ENCODE measurements around the gene THUMPD2. TPM values are rescaled to one million over a fixed set of nuclear protein-coding genes. Genes with fewer than 3 reads are reported as not detected.
A peak's percentile ranks its signal among the peaks of the same experiment; 100 is the strongest.

Gene THUMPD2
- total and polyA plus RNA-seq, 2 experiments from 2014 or later: 5.6 to 5.8 TPM

- Histone ChIP-seq H3K27ac (no peak overlapping the region), H3K4me3 (no peak overlapping the region), H3F3A (ENCODE audit: insufficient read depth) (peaks cover 25% of the 10 kb centered on the region), H3K4me1 (ENCODE audit: insufficient read depth) (peaks cover 36% of the 10 kb centered on the region), H3K36me3 (ENCODE audit: low read depth) (peaks cover 16% of the 10 kb centered on the region), H3K27me3 (replicated peaks; ENCODE audit: insufficient read depth) (no peaks in the 10 kb centered on the region), H3K9me3 (ENCODE audit: low read depth) (no peaks in the 10 kb centered on the region), H3K9ac (no peak overlapping the region), H3K9me2 (ENCODE audit: insufficient read depth) (no peaks in the 10 kb centered on the region), H3K4me2 (ENCODE audit: unreplicated experiment) (no peak overlapping the region), H2AFZ (no peak overlapping the region), H4K20me1 (ENCODE audit: insufficient read depth) (no peaks in the 10 kb centered on the region), H3K79me2 (ENCODE audit: insufficient read depth) (peaks cover 19% of the 10 kb centered on the region)
- in situ Hi-C loops (cut with MboI): no loop called here
- no peak for TF ChIP-seq EZH2 (IDR thresholded peaks at IDR 0.05; ENCODE audit: insufficient read depth, poor library complexity, severe bottlenecking)
- TF ChIP-seq EZH2phosphoT487 (IDR thresholded peaks at IDR 0.05; ENCODE audit: insufficient read depth, low read depth): no peak
- DNase-seq: no peak
- 90 to 97% methylated on average over 2 of the region's 2 CpGs for WGBS, 2 experiments (ENCODE audit: low coverage in 1 of 2, low lambda C conversion rate in 2 of 2, missing lambda C conversion rate in 2 of 2)
Observed at GRCh38 chr2:39738936-39739335, 40.1 kb downstream of the THUMPD2 start.

GRCh38 chr2:39737661-39738060 is 41.4 kb downstream of the THUMPD2 start:
- Histone ChIP-seq H3K27me3 (replicated peaks; ENCODE audit: insufficient read depth) (no peaks in the 10 kb centered on the region), H3K4me3 (no peak overlapping the region), H3K9me2 (ENCODE audit: insufficient read depth) (no peaks in the 10 kb centered on the region), H4K20me1 (ENCODE audit: insufficient read depth) (no peaks in the 10 kb centered on the region), H3F3A (ENCODE audit: insufficient read depth) (peaks cover 20% of the 10 kb centered on the region), H3K36me3 (ENCODE audit: low read depth) (peaks cover 22% of the 10 kb centered on the region), H3K4me2 (ENCODE audit: unreplicated experiment) (no peak overlapping the region), H3K9ac (no peak overlapping the region), H3K4me1 (ENCODE audit: insufficient read depth) (peaks cover 26% of the 10 kb centered on the region), H3K79me2 (ENCODE audit: insufficient read depth) (peaks cover 19% of the 10 kb centered on the region), H3K9me3 (ENCODE audit: low read depth) (no peaks in the 10 kb centered on the region), H3K27ac (no peak overlapping the region), H2AFZ (no peak overlapping the region)
- WGBS, 2 experiments (ENCODE audit: low coverage in 1 of 2, low lambda C conversion rate in 2 of 2, missing lambda C conversion rate in 2 of 2): 86 to 89% methylated on average over 8 of the region's 8 CpGs
- in situ Hi-C loops (cut with MboI): no loop called here
- DNase-seq: peak; percentile 23
- no peak for TF ChIP-seq EZH2 (IDR thresholded peaks at IDR 0.05; ENCODE audit: insufficient read depth, poor library complexity, severe bottlenecking)
- no peak for TF ChIP-seq EZH2phosphoT487 (IDR thresholded peaks at IDR 0.05; ENCODE audit: insufficient read depth, low read depth)

- H4K20me1 ChIP-seq (ENCODE audit: insufficient read depth): no peaks in the 10 kb centered on the region
- 0 out of 2 replicates have a peak overlapping the region, but pooled peaks have one; percentile 13 for H3K9ac ChIP-seq
- no peaks in the 10 kb centered on the region for H3K27me3 ChIP-seq (replicated peaks; ENCODE audit: insufficient read depth)
- H2AFZ ChIP-seq: no peak overlapping the region
- peaks cover 26% of the 10 kb centered on the region for H3K4me1 ChIP-seq (ENCODE audit: insufficient read depth)
- H3K4me2 ChIP-seq (ENCODE audit: unreplicated experiment): no peak overlapping the region
- peak overlapping the region; percentile 56 for H3K27ac ChIP-seq
- H3K9me2 ChIP-seq (ENCODE audit: insufficient read depth): no peaks in the 10 kb centered on the region
- peak; percentile 77 for DNase-seq
- in situ Hi-C loops (cut with MboI): no loop called here
- peaks cover 20% of the 10 kb centered on the region for H3F3A ChIP-seq (ENCODE audit: insufficient read depth)
- H3K36me3 ChIP-seq (ENCODE audit: low read depth): peaks cover 22% of the 10 kb centered on the region
- no peak for TF ChIP-seq EZH2 (IDR thresholded peaks at IDR 0.05; ENCODE audit: insufficient read depth, poor library complexity, severe bottlenecking)
- no peak for TF ChIP-seq EZH2phosphoT487 (IDR thresholded peaks at IDR 0.05; ENCODE audit: insufficient read depth, low read depth)
- no peak overlapping the region for H3K4me3 ChIP-seq
- H3K9me3 ChIP-seq (ENCODE audit: low read depth): no peaks in the 10 kb centered on the region
- H3K79me2 ChIP-seq (ENCODE audit: insufficient read depth): peaks cover 19% of the 10 kb centered on the region
- WGBS, 2 experiments (ENCODE audit: low coverage in 1 of 2, low lambda C conversion rate in 2 of 2, missing lambda C conversion rate in 2 of 2): 74 to 79% methylated on average over 6 of the region's 6 CpGs
Observed at GRCh38 chr2:39736640-39737039, 42.4 kb downstream of the THUMPD2 start.

- in situ Hi-C loops (cut with MboI): no loop called here
- Histone ChIP-seq H3K79me2 (ENCODE audit: insufficient read depth) (peaks cover 19% of the 10 kb centered on the region), H3K27ac (peak overlapping the region; percentile 56)
Observed at GRCh38 chr2:39735648-39736047, 43.4 kb downstream of the THUMPD2 start.

GRCh38 chr2:39734445-39734844 is 44.6 kb downstream of the THUMPD2 start:
- Histone ChIP-seq H3K9ac (no peak overlapping the region), H3K4me3 (no peak overlapping the region), H3F3A (ENCODE audit: insufficient read depth) (peaks cover 24% of the 10 kb centered on the region), H3K4me2 (ENCODE audit: unreplicated experiment) (no peak overlapping the region), H3K36me3 (ENCODE audit: low read depth) (peaks cover 18% of the 10 kb centered on the region), H2AFZ (no peak overlapping the region), H3K27ac (no peak overlapping the region), H3K79me2 (ENCODE audit: insufficient read depth) (peaks cover 19% of the 10 kb centered on the region), H3K4me1 (ENCODE audit: insufficient read depth) (peaks cover 26% of the 10 kb centered on the region), H3K9me2 (ENCODE audit: insufficient read depth) (no peaks in the 10 kb centered on the region), H4K20me1 (ENCODE audit: insufficient read depth) (no peaks in the 10 kb centered on the region), H3K9me3 (ENCODE audit: low read depth) (no peaks in the 10 kb centered on the region), H3K27me3 (replicated peaks; ENCODE audit: insufficient read depth) (no peaks in the 10 kb centered on the region)
- no peak for TF ChIP-seq EZH2 (IDR thresholded peaks at IDR 0.05; ENCODE audit: insufficient read depth, poor library complexity, severe bottlenecking)
- no peak for TF ChIP-seq EZH2phosphoT487 (IDR thresholded peaks at IDR 0.05; ENCODE audit: insufficient read depth, low read depth)
- in situ Hi-C loops (cut with MboI): no loop called here
- no peak for DNase-seq

More at GRCh38 chr2:39735648-39736047, 43.4 kb downstream of the THUMPD2 start:
- Histone ChIP-seq H3K4me2 (ENCODE audit: unreplicated experiment) (peak overlapping the region; percentile 14), H3K27me3 (replicated peaks; ENCODE audit: insufficient read depth) (no peaks in the 10 kb centered on the region), H3K9me2 (ENCODE audit: insufficient read depth) (no peaks in the 10 kb centered on the region), H3K36me3 (ENCODE audit: low read depth) (peaks cover 22% of the 10 kb centered on the region), H3K9ac (no peak overlapping the region), H2AFZ (no peak overlapping the region), H4K20me1 (ENCODE audit: insufficient read depth) (no peaks in the 10 kb centered on the region), H3F3A (ENCODE audit: insufficient read depth) (peaks cover 24% of the 10 kb centered on the region), H3K9me3 (ENCODE audit: low read depth) (no peaks in the 10 kb centered on the region), H3K4me1 (ENCODE audit: insufficient read depth) (peaks cover 26% of the 10 kb centered on the region), H3K4me3 (no peak overlapping the region)
- DNase-seq: peak; percentile 36
- TF ChIP-seq EZH2 (IDR thresholded peaks at IDR 0.05; ENCODE audit: insufficient read depth, poor library complexity, severe bottlenecking): no peak
- TF ChIP-seq EZH2phosphoT487 (IDR thresholded peaks at IDR 0.05; ENCODE audit: insufficient read depth, low read depth): no peak
- WGBS, 2 experiments (ENCODE audit: low coverage in 1 of 2, low lambda C conversion rate in 2 of 2, missing lambda C conversion rate in 2 of 2): 99 to 100% methylated on average over 3 of the region's 3 CpGs
